Ascending aorta (tissue), 2 donors: ENCODE results near the gene PDLIM3. TPM values are rescaled to one million over a fixed set of nuclear protein-coding genes. Genes with fewer than 3 reads are reported as not detected.
A peak's percentile ranks its signal among the peaks of the same experiment; 100 is the strongest.

Experiments used
- DNase-seq, 2 donors: peaks; one replicate each; pipeline ENCODE4 v3.0.0-alpha.2; 2019; ENCODE audit warnings: low spot score in 2 of 2
- H3K27ac ChIP-seq, 2 donors: fragments of 200-600 bp; sonication (generic); one replicate each; pipeline ENCODE4 v1.5.1; 2016 to 2017; ENCODE audit warnings: mild to moderate bottlenecking in 1 of 2
- H3K27me3 ChIP-seq: fragments of 200-600 bp; sonication (generic); one replicate; pipeline ENCODE4 v1.5.1; 2017
- H3K36me3 ChIP-seq, 2 donors: fragments of 200-600 bp; sonication (generic); one replicate each; pipeline ENCODE4 v1.5.1; 2016
- H3K4me1 ChIP-seq, 2 donors: fragments of 200-600 bp; sonication (generic); one replicate each; pipeline ENCODE4 v1.5.1; 2016 to 2017; ENCODE audit warnings: mild to moderate bottlenecking in 1 of 2
- H3K4me3 ChIP-seq, 2 donors: fragments of 200-600 bp; sonication (generic); one replicate each; pipeline ENCODE4 v1.5.1; 2016 to 2017; ENCODE audit warnings: mild to moderate bottlenecking in 1 of 2
- H3K9me3 ChIP-seq, 2 donors: fragments of 200-600 bp; sonication (generic); one replicate each; pipeline ENCODE4 v1.5.1; 2016
- CTCF ChIP-seq, 3 experiments: fragments of 200-600 bp in 2 of 3; fragments of 450-650 bp in 1 of 3; sonication (generic) in 2 of 3; IDR thresholded peaks; one replicate each; pipeline ENCODE4 v1.5.1; 2016 to 2019; ENCODE audit warnings: antibody characterized with exemption in 3 of 3, mild to moderate bottlenecking in 1 of 3, moderate library complexity in 1 of 3
- intact Hi-C: fragments of 100-400 bp; cut with DNase I; formaldehyde crosslinking; loops from one replicate; pipeline ENCODE4 v1.15.1; 2023
- total RNA-seq: library from RNA; depleted of rRNA; stranded (reverse); fragments of >200 nt; gene quantifications from one replicate; pipeline ENCODE4 v1.1.0, GENCODE V29; 2016

Gene PDLIM3
- total RNA-seq, 1 donor from 2014 or later = 445 TPM

DNA sequence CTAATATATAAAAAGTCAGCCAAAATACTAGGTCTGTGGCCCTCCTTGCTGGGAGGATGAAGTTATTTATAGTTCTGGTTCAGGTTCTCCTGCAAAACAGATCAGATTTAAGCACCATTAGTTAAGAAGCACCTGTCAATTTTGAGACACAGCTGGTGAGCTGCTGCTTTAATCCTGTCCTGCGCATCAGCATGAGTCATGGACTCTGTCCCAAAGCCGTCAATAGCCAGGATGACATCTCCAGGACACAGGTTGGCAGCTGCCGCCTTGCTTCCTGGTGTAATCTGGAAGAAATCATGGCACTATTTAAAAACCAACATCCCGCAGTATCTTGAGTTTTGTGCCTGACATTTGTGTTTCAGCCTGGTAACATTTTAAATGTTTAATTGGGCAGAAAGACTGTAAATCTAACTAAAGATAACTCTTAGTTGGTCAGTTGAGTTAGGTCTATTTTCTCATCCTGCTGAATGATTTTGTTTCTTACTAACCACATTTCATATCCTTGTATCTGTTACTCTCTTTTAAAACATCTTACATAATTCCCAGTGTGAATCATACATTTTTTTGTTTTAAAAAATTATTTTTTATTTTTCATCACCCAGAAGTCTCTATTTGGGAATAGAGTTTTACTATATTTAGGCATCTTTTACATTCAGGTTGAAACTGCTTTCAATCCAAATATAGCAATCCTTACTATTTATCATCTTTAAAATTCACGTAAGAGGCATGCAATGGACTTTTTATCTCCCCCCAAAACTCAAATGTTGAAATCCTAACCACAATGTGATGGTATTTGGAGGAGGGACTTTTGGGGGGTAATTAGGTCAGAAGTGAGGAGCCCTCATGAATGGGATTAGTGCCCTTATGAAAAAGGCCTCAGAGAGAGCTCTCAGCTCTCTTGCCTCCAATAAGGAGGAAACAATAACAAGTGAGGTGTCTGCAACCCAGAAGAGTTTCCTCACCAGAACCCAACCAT, 10.1 kb downstream of the PDLIM3 start:
- intact Hi-C loops = no loop called here
- DNase-seq = no peak
- Histone ChIP-seq H3K27ac (peak overlapping the region; percentile 65 to 74), H3K4me1 (peaks cover 4 to 33% of the 10 kb centered on the region in 2 donors), H3K27me3 (no peaks in the 10 kb centered on the region), H3K36me3 (peaks cover 14 to 16% of the 10 kb centered on the region in 2 donors), H3K4me3 (peak overlapping the region in 1 of 2 donors; percentile 4), H3K9me3 (no peaks in the 10 kb centered on the region)
- TF ChIP-seq CTCF (IDR thresholded peaks at IDR 0.05) = no peak

- intact Hi-C loops = no loop called here
- DNase-seq = no peak
Measured at GRCh38 chr4:185523862-185524261, 11.4 kb downstream of the PDLIM3 start.

DNA sequence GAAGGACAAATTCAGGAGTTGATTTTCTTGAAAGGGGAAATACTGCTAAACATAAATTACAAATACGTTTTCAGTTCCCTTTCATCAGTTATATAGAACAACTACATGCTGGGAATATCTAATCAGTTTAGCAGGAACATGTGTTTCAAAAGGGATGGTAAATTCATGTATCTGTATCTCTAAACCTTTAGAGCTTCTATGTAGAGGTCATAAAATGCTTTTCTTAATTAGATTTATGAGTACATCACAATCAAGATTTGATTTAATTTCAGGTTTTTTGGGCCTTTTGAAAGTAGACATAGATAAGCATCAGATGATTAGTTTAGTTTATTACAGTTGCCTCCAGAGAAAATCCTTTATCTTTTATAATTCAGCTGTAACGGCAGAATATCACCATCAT, 12.9 kb downstream of the PDLIM3 start:
- Histone ChIP-seq H3K27ac (no peak overlapping the region), H3K36me3 (peaks cover 33% of the 10 kb centered on the region in 2 donors), H3K4me1 (peaks cover 4 to 28% of the 10 kb centered on the region in 2 donors), H3K27me3 (no peaks in the 10 kb centered on the region), H3K4me3 (no peak overlapping the region), H3K9me3 (no peaks in the 10 kb centered on the region)
- no peak for DNase-seq
- TF ChIP-seq CTCF (IDR thresholded peaks at IDR 0.05) = no peak
- intact Hi-C loops = no loop called here

More at GRCh38 chr4:185523862-185524261, 11.4 kb downstream of the PDLIM3 start:
- H3K9me3 ChIP-seq = no peaks in the 10 kb centered on the region
- H3K4me1 ChIP-seq = peaks cover 4 to 37% of the 10 kb centered on the region in 2 donors
- H3K27me3 ChIP-seq = no peaks in the 10 kb centered on the region
- H3K36me3 ChIP-seq = peaks cover 23 to 25% of the 10 kb centered on the region in 2 donors
- TF ChIP-seq CTCF (IDR thresholded peaks at IDR 0.05) = no peak
- H3K4me3 ChIP-seq = no peak overlapping the region
- peak overlapping the region; percentile 65 to 74 for H3K27ac ChIP-seq

GRCh38 chr4:185520119-185520518, 15.2 kb downstream of the PDLIM3 start:
- no peaks in the 10 kb centered on the region for H3K27me3 ChIP-seq
- peak overlapping the region; percentile 47 to 59 for H3K27ac ChIP-seq
- DNase-seq = peak in 1 of 2 donors; percentile 59
- no peak for TF ChIP-seq CTCF (IDR thresholded peaks at IDR 0.05)
- H3K4me1 ChIP-seq = peaks cover 4 to 29% of the 10 kb centered on the region in 2 donors
- intact Hi-C loops = no loop called here
- peak overlapping the region in 1 of 2 donors; percentile 19 for H3K4me3 ChIP-seq
- no peaks in the 10 kb centered on the region for H3K9me3 ChIP-seq
- peaks cover 33 to 43% of the 10 kb centered on the region in 2 donors for H3K36me3 ChIP-seq

GRCh38 chr4:185518494-185518893, 16.8 kb downstream of the PDLIM3 start:
- intact Hi-C loops = no loop called here
- H3K4me3 ChIP-seq = no peak overlapping the region
- no peaks in the 10 kb centered on the region for H3K9me3 ChIP-seq
- no peak for DNase-seq
- H3K27me3 ChIP-seq = no peaks in the 10 kb centered on the region
- peak overlapping the region; percentile 47 for H3K27ac ChIP-seq
- peaks cover 0 to 23% of the 10 kb centered on the region in 2 donors for H3K4me1 ChIP-seq
- H3K36me3 ChIP-seq = peaks cover 37 to 51% of the 10 kb centered on the region in 2 donors
- no peak for TF ChIP-seq CTCF (IDR thresholded peaks at IDR 0.05)
